ENCODE measurements around the gene CNTNAP2.

DNA sequence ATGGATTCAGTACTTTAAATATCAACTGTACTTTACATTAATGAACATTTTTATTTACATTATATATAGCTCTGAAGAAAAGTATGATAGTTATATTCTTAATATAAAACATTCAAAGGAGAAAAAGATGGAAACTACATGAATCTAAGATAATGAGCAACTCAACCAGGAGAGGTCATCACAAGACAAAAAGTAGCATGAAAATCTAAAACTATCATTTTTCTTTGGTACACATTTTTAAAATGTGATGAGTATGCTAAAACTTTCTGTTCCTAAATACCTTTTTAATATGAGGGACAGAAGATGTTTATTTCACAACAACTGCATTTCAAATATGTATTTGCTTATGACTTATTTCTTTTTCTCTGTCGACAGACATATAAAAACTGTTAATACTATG lies 2.4 kb downstream of the CNTNAP2 start:
- TF ChIP-seq CTCF (IDR thresholded peaks at IDR 0.05 in 2 of 3, conservative IDR thresholded peaks at IDR 0.05 in 1 of 3; ENCODE audit: insufficient read depth in 2 of 3, low read depth in 1 of 3, low read length in 3 of 3) (no peak), PBX2 (CRISPR knock-in tag; IDR thresholded peaks at IDR 0.05; ENCODE audit: low read depth) (no peak), PBX2 (tag; conservative IDR thresholded peaks at IDR 0.05; ENCODE audit: low read depth) (no peak), CEBPZ (IDR thresholded peaks at IDR 0.05; ENCODE audit: borderline replicate concordance, low read depth, low read length) (no peak), POLR2A (conservative IDR thresholded peaks at IDR 0.05) (no peak), GATAD2A (IDR thresholded peaks at IDR 0.05) (no peak), RBM22 (IDR thresholded peaks at IDR 0.05; ENCODE audit: low read depth, low read length, poor library complexity, severe bottlenecking) (no peak)
